Spleen (tissue), 7 donors: Measurements from ENCODE around the gene ARHGEF40.

ENCODE experiments used
- CTCF ChIP-seq, 11 experiments: fragments of 200-600 bp in 7 of 11; fragments of 450-650 bp in 4 of 11; sonication (generic) in 4 of 11; IDR thresholded peaks in 8 of 11; conservative IDR thresholded peaks in 3 of 11; 1 replicate in 7 of 11; 2 replicates in 4 of 11; pipeline versions ENCODE4 v1.4.0 to v1.8.0; 2016 to 2021; ENCODE audit warnings: antibody characterized with exemption in 11 of 11, inconsistent platforms in 4 of 11, mild to moderate bottlenecking in 1 of 11
- POLR2AphosphoS5 ChIP-seq, 3 donors: sonication (generic); formaldehyde crosslinking; IDR thresholded peaks; one replicate each; pipeline ENCODE4 v1.5.1; 2017; ENCODE audit warnings: antibody characterized with exemption in 3 of 3
- donor health status: DM: no; HTN: no; CAD: no; lungs with moderate emphysema.
- donor health status: DM: no; HTN: no; CAD: no.
- donor health status: DM: no; HTN: no; CAD: no.

- TF ChIP-seq POLR2AphosphoS5 (IDR thresholded peaks at IDR 0.05) (no peak), CTCF (IDR thresholded peaks at IDR 0.05 in 8 of 11, conservative IDR thresholded peaks at IDR 0.05 in 3 of 11) (no peak)
Measured at GRCh38 chr14:21098892-21099595, 28.9 kb downstream of the ARHGEF40 start.
